K562 (cell line): ENCODE results near the gene NQO2. TPM values are rescaled to one million over a fixed set of nuclear protein-coding genes. Genes with fewer than 3 reads are reported as not detected.

Source experiments
- ATAC-seq: fragments of 200-7000 bp; cut with Tn5 transposase; 3 replicates; pipeline ENCODE4 v1.9.1; 2020; ENCODE audit warnings: moderate library complexity
- BruUV-seq: library from RNA; stranded (reverse); fragments of 400-500 nt; replicated peaks from 2 replicates; lab custom pipeline; 2021; lab: Mats Ljungman, UMichigan
- CTCF ChIA-PET: fragments of 300-600 bp; formaldehyde crosslinking; extraction: SDS; loops from one replicate; lab custom pipeline; 2021; ENCODE audit warnings: low intra/inter-chr PET ratio; lab: Yijun Ruan, JAX
- POLR2A ChIA-PET: fragments of 300-600, 350-650 bp; sonication (Branson Sonifier 250); formaldehyde crosslinking; extraction: SDS; loops from one replicate; lab custom pipeline; 2021; ENCODE audit warnings: antibody characterized with exemption, inconsistent platforms; lab: Yijun Ruan, JAX
- DNase-seq, 4 experiments: peaks; one replicate each; pipeline versions ENCODE4 v3.0.0 to v3.0.0-alpha.2; 2011 to 2018; ENCODE audit warnings: low spot score in 3 of 4, mixed read lengths in 3 of 4; ENCODE audit errors: extremely low read depth in 1 of 4
- FAIRE-seq: peaks from 2 replicates; lab custom pipeline; 2011; peaks lifted over from hg19 to GRCh38; lab: Jason Lieb, UNC
- H2AFZ ChIP-seq: 2 replicates; pipeline ENCODE4 v1.6.0; 2011; ENCODE audit warnings: low read depth, low read length, control low read depth, inconsistent platforms
- H3K27ac ChIP-seq: fragments of 200-600 bp; 3 replicates; pipeline ENCODE4 v1.8.0; 2011; ENCODE audit warnings: low read depth, mild to moderate bottlenecking, control low read depth, inconsistent platforms, low read length, moderate library complexity, mixed read lengths; ENCODE audit errors: extremely low read depth
- H3K27me3 ChIP-seq, 2 experiments: fragments of 300-600 bp in 1 of 2; 2 replicates in 1 of 2; 3 replicates in 1 of 2; pipeline versions ENCODE4 v1.6.0 to v1.8.0; 2011; ENCODE audit warnings: inconsistent platforms in 2 of 2, low read length in 2 of 2, mild to moderate bottlenecking in 1 of 2, mixed read lengths in 1 of 2, moderate library complexity in 1 of 2; ENCODE audit not compliant: control insufficient read depth in 2 of 2, insufficient read depth in 2 of 2
- H3K36me3 ChIP-seq: fragments of 300-600 bp; 3 replicates; pipeline ENCODE4 v1.8.0; 2011; ENCODE audit warnings: mild to moderate bottlenecking, low read length, inconsistent platforms; ENCODE audit not compliant: control insufficient read depth, insufficient read depth
- H3K4me1 ChIP-seq, 2 experiments: fragments of 200-600 bp in 1 of 2; replicated peaks in 1 of 2; 2 replicates in 1 of 2; 3 replicates in 1 of 2; pipeline versions ENCODE4 v1.5.1 to v1.8.0; 2011; ENCODE audit warnings: inconsistent platforms in 2 of 2, low read length in 2 of 2, mild to moderate bottlenecking in 1 of 2, mixed read lengths in 1 of 2, moderate library complexity in 1 of 2; ENCODE audit not compliant: control insufficient read depth in 2 of 2, insufficient read depth in 2 of 2
- H3K4me2 ChIP-seq: 2 replicates; pipeline ENCODE4 v1.6.1; 2011; ENCODE audit warnings: low read length, control low read depth, inconsistent platforms, mixed read lengths; ENCODE audit not compliant: insufficient read depth
- H3K4me3 ChIP-seq: fragments of 200-600 bp; sonication (generic), shearing (Covaris generic); 2 replicates; pipeline ENCODE4 v1.5.1; 2016; ENCODE audit warnings: control low read depth, inconsistent platforms
- H3K79me2 ChIP-seq: fragments of 200-600 bp; 3 replicates; pipeline ENCODE4 v1.8.0; 2011; ENCODE audit warnings: low read length, inconsistent platforms; ENCODE audit not compliant: control insufficient read depth, insufficient read depth
- H3K9ac ChIP-seq, 2 experiments: 2 replicates each; pipeline versions ENCODE4 v1.6.0 to v1.6.1; 2011; ENCODE audit warnings: low read depth in 2 of 2, low read length in 2 of 2, control low read depth in 1 of 2, inconsistent platforms in 1 of 2, mild to moderate bottlenecking in 1 of 2, mixed read lengths in 1 of 2; ENCODE audit not compliant: insufficient read depth in 1 of 2
- H3K9me1 ChIP-seq: one replicate; pipeline ENCODE4 v1.6.0; 2011; ENCODE audit warnings: inconsistent platforms, mild to moderate bottlenecking, low read length, moderate library complexity; ENCODE audit not compliant: control insufficient read depth, insufficient read depth
- H3K9me3 ChIP-seq: replicated peaks from 2 replicates; pipeline ENCODE4 v1.5.1; 2011; ENCODE audit warnings: low read depth, low read length, inconsistent platforms; ENCODE audit not compliant: control insufficient read depth, insufficient read depth
- H4K20me1 ChIP-seq: replicated peaks from 2 replicates; pipeline ENCODE4 v1.6.1; 2011; ENCODE audit warnings: low read length, inconsistent platforms, mixed read lengths; ENCODE audit not compliant: control insufficient read depth, insufficient read depth
- DPF2 ChIP-seq: fragments of 450-650 bp; IDR thresholded peaks from 2 replicates; pipeline ENCODE4 v1.6.1; 2016
- ETS1 ChIP-seq: conservative IDR thresholded peaks from 2 replicates; pipeline ENCODE4 v1.6.1; 2011; ENCODE audit warnings: low read depth, mild to moderate bottlenecking, low read length; ENCODE audit not compliant: control insufficient read depth
- KLF16 ChIP-seq: IDR thresholded peaks from 2 replicates; pipeline ENCODE4 v1.6.1; 2016; ENCODE audit warnings: antibody characterized with exemption
- NR3C1 ChIP-seq: sonication (generic); formaldehyde crosslinking; IDR thresholded peaks from 2 replicates; pipeline ENCODE4 v1.8.1; 2022; ENCODE audit warnings: missing genetic modification reagents
- POLR2AphosphoS2 ChIP-seq: IDR thresholded peaks from 2 replicates; pipeline ENCODE4 v1.6.1; 2012; ENCODE audit warnings: low read length, improper control_type of control experiment
- SPI1 ChIP-seq: IDR thresholded peaks from 2 replicates; pipeline ENCODE4 v1.6.1; 2011; ENCODE audit warnings: low read depth, low read length, control low read depth, borderline replicate concordance
- ZBTB40 ChIP-seq, 2 experiments: fragments of 450-650 bp in 1 of 2; sonication (generic) in 1 of 2; formaldehyde crosslinking in 1 of 2; IDR thresholded peaks; 2 replicates each; pipeline versions ENCODE4 v1.7.1 to v1.9.0; 2016 to 2022; ENCODE audit warnings: inconsistent platforms in 1 of 2, mild to moderate bottlenecking in 1 of 2, missing genetic modification reagents in 1 of 2
- WGBS: fragments of 100-300 bp; shearing (Covaris generic); methylation state at CpG from one replicate; pipeline ENCODE4 v1.1.6; 2016; ENCODE audit warnings: low coverage, mixed read lengths; ENCODE audit not compliant: insufficient coverage; ENCODE audit errors: missing lambda C conversion rate; 5-methylcytosine and 5-hydroxymethylcytosine counted together
- in situ Hi-C: fragments of 300-500 bp; cut with MboI; formaldehyde crosslinking; loops from 4 replicates; pipeline ENCODE4 v1.15.0; 2018; ENCODE audit warnings: inconsistent platforms, mixed read lengths
- intact Hi-C: fragments of 100-400 bp; cut with micrococcal nuclease; formaldehyde crosslinking; loops from 2 replicates; pipeline ENCODE4 v1.14.2; 2022
- polyA plus RNA-seq, 8 experiments: library from polyadenylated mRNA; depleted of rRNA in 4 of 8; stranded (reverse) in 5 of 8; unstranded in 3 of 8; fragments of >200 nt; fragmentation: Nextera tagmentation in 2 of 8; fragmentation: Illumina TruSeq in 1 of 8; extraction: Ambion mirVana in 2 of 8; extraction: Trizol in 1 of 8; gene quantifications; 2 replicates each; pipeline versions ENCODE4 v1.2.1 to v1.2.3, GENCODE V29; 2011 to 2014; ENCODE audit warnings: inconsistent platforms in 1 of 8, missing spikeins in 1 of 8
- total RNA-seq, 7 experiments: library from RNA; depleted of rRNA in 6 of 7; stranded (reverse); fragments of >200 nt in 6 of 7; fragmentation: Illumina TruSeq in 2 of 7; extraction: Trizol in 2 of 7; gene quantifications; 2 replicates each; pipeline versions ENCODE4 v1.2.1 to v1.2.3, GENCODE V29; 2011 to 2021; ENCODE audit warnings: low replicate concordance in 1 of 7
- TF ChIP-seq, protein P1 (sequence below): sonication (generic); formaldehyde crosslinking; IDR thresholded peaks from 2 replicates; pipeline ENCODE4 v1.8.1; 2023; ENCODE audit warnings: mild to moderate bottlenecking, missing genetic modification reagents

Gene NQO2
- total and polyA plus RNA-seq, 9 of the 15 experiments (the other 6 are each of a cell fraction or from before 2014, with no cell fraction given), result 54.6 to 214 (median 116) TPM

DNA sequence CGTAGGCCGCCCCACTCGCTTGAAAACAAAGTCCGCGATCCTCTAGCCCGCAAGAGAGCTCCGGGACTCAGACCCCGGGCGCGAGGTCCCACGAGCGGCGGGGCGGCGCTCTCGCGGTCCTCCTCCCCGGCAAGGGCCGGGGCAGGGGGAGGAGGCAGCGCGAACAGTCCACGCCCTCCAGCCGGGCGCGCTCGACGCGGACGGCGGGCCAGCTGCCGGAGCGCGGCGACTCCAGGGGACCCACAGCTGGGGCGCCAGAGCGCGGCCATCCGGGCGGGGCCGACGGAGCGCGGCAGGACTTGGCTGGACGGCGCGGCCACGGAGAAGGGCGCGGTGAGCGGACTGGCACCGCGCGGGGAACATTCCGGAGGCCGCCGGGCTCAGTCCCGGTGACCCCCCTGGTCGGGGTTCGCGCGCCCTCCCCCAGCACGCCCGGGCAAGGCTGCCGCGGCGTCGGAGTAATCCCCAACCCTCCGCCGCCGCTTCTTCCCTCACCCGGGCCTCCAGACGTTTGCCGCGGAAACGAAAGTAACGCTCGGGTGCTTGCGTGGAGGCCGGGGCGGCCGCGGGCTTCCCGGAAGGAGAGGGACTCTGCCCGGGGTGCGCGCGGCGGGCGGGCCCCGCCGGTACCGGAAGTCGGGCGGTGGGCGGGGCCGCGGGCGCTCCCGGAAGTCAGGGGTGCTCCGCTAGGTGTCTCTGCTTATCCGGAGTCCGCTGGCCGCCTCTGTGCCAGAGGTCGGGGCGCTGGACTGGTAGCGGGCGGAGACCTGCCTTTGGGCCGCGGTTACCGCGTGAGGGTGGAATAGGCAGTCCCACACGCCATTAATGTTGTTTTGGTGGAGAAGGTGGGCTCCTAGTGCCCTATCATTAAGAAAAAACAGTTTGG, 68.9 kb downstream of the NQO2 start, which contains the start of gene RIPK1:
RIPK1 (plus strand) TSS at position 166 of the 886 bp plus-strand sequence. CDS start 8,330 bp downstream, outside the sequence.
- Histone ChIP-seq H3K9me3 (no peaks in the 10 kb centered on the region), H2AFZ (peak within 1 kb of the TSS; percentile 88), H3K36me3 (peaks cover 39% of the 10 kb centered on the region; the same call in 2 of the 3 replicates), H3K79me2 (peaks cover 92% of the 10 kb centered on the region), H3K27ac (peak within 1 kb of the TSS; percentile 97), H3K9ac (peak within 1 kb of the TSS; percentile 93 to 96), H3K4me3 (peak within 1 kb of the TSS; percentile 84), H3K4me1 (peaks cover 19 to 30% of the 10 kb centered on the region in 2 experiments), H3K9me1 (no peaks in the 10 kb centered on the region), H4K20me1 (no peaks in the 10 kb centered on the region), H3K27me3 (no peaks in the 10 kb centered on the region), H3K4me2 (peak within 1 kb of the TSS; percentile 90)
- ATAC-seq (peak; percentile 85), FAIRE-seq (peak; percentile 11), DNase-seq (peak; percentile 96 to 98 (median 96))
- TSS peak; percentile 78 for BruUV-seq
- in situ Hi-C loops, result no loop called here
- 1% methylated on average over 101 of the region's 112 CpGs for WGBS
- CTCF ChIA-PET, result interaction anchor here (0.6 to 1.5 kb wide), 2 partner anchors 58 to 69 kb away, joined by 5 to 7 read pairs; partner anchors contain the start of gene NQO2
- intact Hi-C loops, result loop anchor here (2.0 to 5.0 kb wide), 4 partner anchors 50 to 184 kb away; partner anchors contain the start of gene BPHL
- POLR2A ChIA-PET, result interaction anchor here (0.5 to 3.8 kb wide), 25 partner anchors 8 to 402 kb away, joined by 3 to 26 read pairs (median 3); partner anchors contain the start of genes NQO2, SERPINB1 and TUBB2A
- TF ChIP-seq POLR2AphosphoS2 (peak; percentile 82; the same call in 1 of the 2 replicates), SPI1 (peak; percentile 55; the same call in 1 of the 2 replicates), ETS1 (peak; percentile 78), DPF2 (peak; percentile 70), NR3C1 (peak; percentile 61; the same call in 1 of the 2 replicates), ZBTB40 (IDR thresholded peaks at IDR 0.05) (peak; percentile 96), ZBTB40 (CRISPR knock-in tag; IDR thresholded peaks at IDR 0.05) (no peak), KLF16 (0 out of 2 replicates have a peak, but pooled peaks have one; percentile 27)
- TF ChIP-seq, protein P1, sequence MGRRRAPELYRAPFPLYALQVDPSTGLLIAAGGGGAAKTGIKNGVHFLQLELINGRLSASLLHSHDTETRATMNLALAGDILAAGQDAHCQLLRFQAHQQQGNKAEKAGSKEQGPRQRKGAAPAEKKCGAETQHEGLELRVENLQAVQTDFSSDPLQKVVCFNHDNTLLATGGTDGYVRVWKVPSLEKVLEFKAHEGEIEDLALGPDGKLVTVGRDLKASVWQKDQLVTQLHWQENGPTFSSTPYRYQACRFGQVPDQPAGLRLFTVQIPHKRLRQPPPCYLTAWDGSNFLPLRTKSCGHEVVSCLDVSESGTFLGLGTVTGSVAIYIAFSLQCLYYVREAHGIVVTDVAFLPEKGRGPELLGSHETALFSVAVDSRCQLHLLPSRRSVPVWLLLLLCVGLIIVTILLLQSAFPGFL (CRISPR knock-in tag), result 0 out of 2 replicates have a peak, but pooled peaks have one; percentile 60
